ENCODE measurements around the gene GANAB. TPM values are rescaled to one million over a fixed set of nuclear protein-coding genes. Genes with fewer than 3 reads are reported as not detected.
A peak's percentile ranks its signal among the peaks of the same experiment; 100 is the strongest.
"Not testable (repeated sequence)": the region's sequence is repeated elsewhere in the genome, so short reads cannot be mapped to it uniquely, and the experiment has no call there.

The GANAB gene
- total RNA-seq, 1 donor from 2014 or later = 103 TPM

DNA sequence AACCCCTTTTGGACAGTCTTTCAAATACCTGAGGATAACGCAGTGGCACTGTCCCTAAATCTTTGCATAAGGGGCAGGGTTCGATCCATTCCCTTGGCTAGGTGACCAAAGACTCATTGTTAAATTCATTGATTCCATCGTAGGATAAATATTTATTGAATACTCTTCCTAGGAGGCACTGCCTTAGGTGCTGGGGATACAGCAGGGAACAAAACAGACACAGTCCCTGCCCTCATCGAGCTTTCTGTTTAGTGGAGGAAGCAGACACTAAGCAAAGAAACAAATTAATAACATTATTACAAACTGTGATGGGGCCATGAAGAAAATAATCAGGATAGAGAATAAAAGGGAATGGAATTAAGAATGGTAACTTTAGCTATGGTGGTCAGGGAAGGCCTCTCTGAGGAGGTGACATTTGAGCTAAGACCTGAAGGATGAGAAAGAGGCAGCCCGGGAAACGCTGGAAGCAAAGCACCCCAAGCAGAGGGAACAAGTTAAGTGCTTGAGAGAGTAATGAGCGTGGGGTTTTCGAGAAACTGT lies 25.3 kb downstream of the GANAB start:
- DNase-seq = no peak

- DNase-seq = not testable (repeated sequence)
Observed at GRCh38 chr11:62616957-62617356, 29.5 kb downstream of the GANAB start.

DNA sequence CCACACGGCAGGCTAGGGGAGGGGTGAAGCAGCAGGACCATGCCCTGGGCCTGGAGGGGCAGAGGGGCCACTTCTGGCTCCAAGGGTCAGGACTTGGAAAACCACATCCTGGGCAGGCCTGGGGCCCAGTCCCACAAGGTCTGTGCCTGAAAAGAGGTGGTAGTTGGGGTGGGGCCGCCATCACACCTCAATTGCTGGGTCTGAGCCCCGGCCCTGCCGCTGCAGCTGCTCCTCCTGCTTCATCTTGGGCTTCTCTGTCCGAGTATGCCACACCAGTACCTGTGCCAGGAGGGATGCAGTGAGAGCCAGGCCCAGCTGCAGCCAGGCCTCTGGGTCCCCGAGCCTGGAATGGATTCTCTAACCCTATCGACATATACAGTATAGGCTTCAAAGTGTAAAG lies 30.9 kb downstream of the GANAB start:
- no peak for DNase-seq

DNA sequence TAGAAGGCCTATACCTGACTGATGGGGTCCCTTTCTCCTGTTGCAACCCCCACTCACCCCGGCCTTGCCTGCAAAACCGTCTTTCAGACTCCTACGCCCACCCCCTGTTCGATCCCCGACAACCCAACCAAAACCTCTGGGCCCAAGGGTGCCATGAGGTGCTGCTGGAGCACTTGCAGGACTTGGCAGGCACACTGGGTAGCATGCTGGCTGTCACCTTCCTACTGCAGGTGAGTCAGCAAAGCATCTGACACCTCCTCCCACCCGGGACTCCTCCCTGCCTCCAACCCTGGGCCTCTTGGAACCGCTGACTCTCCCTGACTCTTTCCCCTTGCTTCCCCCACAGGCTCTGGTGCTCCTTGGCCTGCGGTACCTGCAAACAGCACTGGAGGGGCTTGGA lies 32.1 kb downstream of the GANAB start:
- DNase-seq = no peak

DNA sequence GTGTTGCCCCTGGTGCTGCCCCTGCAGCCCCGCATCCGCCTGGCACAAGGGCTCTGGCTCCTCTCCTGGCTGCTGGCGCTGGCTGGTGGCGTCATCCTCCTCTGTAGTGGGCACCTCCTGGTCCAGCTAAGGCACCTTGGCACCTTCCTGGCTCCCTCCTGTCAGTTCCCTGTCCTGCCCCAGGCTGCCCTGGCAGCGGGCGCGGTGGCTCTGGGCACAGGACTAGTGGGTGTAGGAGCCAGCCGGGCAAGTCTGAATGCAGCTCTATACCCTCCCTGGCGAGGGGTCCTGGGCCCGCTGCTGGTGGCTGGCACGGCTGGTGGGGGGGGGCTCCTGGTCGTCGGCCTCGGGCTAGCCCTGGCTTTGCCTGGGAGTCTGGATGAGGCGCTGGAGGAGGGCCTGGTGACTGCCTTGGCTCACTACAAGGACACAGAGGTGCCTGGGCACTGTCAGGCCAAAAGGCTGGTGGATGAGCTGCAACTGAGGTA lies 33.1 kb downstream of the GANAB start:
- no peak for DNase-seq

DNA sequence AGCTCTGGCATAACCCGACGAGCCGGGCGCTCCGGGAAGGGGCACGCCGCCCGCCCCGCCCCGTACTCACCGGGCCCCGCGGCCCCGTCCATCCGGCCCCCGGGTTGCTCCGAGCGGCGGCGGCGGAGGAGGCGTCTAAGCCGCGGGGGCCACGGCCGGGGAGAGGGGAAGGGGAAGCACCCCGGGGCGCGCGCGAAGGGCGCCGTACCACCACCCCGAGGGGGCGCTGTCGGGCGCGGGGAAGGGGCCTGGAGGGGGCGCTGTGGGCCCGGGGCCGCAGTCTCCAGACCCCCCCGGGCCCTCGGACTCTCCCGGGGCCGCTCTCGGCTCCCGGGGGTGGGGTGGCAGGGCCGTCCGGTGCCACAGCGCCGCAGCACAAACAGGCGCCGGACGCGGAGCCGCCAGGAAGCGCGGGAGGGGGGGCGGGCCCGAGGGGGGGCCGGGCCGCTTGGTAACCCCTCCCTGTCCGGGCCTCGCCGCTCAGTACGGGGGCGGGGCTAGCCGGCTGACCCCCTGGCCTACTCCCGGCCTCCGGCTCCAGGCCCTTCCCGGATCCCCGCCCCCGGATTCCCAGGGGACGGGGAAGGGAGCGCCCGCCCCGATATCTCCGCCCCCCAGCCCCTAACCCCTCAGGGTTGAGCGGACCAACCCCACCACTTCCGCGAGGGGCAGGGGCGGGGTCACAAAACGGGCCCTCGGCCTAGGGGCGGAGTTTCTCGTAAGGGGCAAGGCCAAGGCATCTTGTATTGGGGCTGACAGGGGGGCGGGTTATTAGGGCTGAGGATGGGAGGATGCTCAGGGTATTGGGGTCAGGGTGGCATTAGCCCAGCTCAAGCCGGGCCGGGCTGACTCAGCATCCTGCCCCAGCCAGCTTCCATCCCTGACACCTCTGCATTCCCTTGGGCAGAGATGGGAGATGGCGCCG lies 33.8 kb downstream of the GANAB start, which contains the start of the genes EML3 and ROM1:
Gene EML3, minus strand, starts transcription at position 410 of the 925 bp plus-strand sequence. Its CDS starts 318 bp downstream, at position 92.
Gene ROM1, plus strand, starts transcription at position 892 of the 925 bp plus-strand sequence. Its CDS starts 25 bp downstream, at position 917.
- peak; percentile 81 for DNase-seq

DNA sequence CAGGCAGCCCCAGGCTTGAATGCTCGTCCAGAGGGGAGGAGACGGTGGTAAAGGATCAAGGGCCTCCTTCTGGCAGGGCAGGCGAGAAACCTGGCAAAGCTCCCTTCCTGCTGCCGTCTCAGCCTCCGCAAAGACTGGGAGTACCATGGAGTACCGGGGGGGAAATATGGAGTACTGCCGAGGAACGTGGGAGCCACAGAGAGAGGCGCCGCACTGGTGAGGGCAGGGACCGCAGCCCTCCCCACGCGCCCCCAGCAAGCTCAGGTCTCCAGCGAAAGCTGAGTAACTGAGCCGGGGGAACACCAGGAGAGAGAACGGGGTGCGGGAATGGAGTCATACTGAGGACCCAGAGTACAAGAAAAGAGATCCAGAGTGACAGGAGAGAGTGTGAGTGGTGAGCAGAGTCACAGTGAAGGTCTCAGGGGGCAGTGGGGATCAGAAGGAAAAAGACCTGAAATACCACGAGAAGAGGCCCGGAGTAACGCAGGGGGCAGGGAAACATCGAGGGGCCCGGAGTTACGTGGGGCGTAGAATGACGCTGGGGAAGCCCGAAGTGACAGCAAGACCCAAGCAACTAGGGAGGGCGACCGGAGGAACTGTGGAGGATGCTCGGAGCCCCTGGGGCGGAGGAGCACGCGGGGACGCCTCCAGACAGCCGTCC lies 34.6 kb downstream of the GANAB start:
- peak; percentile 26 for DNase-seq

GRCh38 chr11:62610814-62611704 lies 35.4 kb downstream of the GANAB start:
- no peak for DNase-seq

GRCh38 chr11:62610403-62610802 lies 36.0 kb downstream of the GANAB start:
- DNase-seq = no peak

DNA sequence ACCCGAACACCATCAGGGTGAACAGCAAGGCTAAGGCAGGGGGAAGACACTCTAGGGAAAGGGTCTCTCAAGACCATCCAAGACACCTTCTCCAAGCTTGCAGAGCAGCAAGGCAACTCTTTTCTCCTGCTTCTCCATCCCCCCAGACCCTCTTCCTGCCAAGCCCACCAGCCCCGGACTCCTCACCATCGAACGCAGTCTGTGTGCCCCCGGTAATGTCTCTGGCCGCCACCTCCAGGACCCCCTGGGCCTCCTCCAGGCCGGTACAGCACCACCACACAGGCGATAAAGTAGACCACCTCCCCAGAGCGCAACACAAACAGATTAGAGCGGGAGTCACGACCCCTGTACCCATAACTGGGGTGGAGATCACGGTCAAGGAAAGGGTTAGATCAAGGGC lies 37.6 kb downstream of the GANAB start:
- no peak for DNase-seq

- no peak for DNase-seq
Observed at GRCh38 chr11:62607714-62608113, 38.7 kb downstream of the GANAB start.

DNA sequence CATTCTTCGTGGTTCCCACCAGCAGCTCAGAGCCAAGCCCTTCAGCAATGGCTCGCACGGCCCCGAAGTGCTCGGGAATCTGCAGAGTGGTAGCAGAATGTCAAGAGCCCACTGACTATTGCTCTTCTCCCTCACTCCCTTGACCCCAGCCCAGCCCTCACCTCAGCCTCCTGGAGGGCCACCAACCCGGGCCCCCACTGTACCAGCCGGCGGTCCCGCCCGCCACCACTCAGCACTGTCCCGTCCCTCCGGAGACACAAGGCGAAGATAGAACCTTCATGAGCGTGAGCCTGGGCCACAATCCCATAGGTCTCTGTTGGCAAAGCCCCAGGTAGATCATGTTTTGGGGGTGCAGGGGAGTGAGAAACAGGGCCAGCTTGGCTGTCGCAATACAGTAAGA lies 40.5 kb downstream of the GANAB start:
- DNase-seq = no peak

GRCh38 chr11:62605467-62605866 lies 40.9 kb downstream of the GANAB start:
- no peak for DNase-seq

DNA sequence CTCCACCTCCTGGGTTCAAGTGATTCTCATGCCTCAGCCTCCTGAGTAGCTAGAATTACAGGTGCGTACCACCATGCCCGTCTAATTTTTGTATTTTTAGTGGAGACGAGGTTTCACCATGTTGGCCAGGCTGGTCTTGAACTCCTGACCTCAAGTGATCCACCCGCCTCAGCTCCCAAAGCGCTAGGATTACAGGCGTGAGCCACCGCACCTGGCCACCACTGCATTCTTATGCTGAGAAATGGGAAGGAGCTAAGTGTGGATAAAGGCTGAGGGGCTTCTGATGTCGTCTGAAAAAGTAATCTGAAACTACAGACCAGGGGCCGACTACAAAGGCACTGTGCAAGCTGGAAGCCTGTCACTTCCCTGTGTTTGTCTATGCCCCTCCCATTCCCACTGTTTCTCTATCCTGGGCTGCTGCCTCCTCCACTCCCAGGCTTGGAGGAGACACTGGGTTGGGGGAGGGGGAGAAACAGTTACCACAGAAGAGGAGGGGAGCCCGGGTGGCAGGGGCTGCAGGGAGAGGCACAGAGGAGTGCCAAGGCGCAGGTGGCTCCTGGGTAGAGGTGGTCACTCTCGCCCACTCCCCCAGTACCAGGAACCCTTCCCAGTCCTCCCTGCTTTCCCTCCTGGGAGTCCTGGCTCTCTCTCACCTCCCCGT lies 41.8 kb downstream of the GANAB start:
- DNase-seq = no peak

- no peak for DNase-seq
Observed at GRCh38 chr11:62603776-62604299, 42.6 kb downstream of the GANAB start.

- peak; percentile 28 for DNase-seq
Observed at GRCh38 chr11:62603072-62603408, 43.4 kb downstream of the GANAB start.

- DNase-seq = peak; percentile 57
Observed at GRCh38 chr11:62602141-62603071, 44.0 kb downstream of the GANAB start.

GRCh38 chr11:62601372-62602140 lies 44.9 kb downstream of the GANAB start, which contains the start of gene MTA2:
Gene MTA2, minus strand, starts transcription at chr11:62601865. Its CDS starts 415 bp downstream, at chr11:62601450.
- DNase-seq = peak; percentile 99

DNA sequence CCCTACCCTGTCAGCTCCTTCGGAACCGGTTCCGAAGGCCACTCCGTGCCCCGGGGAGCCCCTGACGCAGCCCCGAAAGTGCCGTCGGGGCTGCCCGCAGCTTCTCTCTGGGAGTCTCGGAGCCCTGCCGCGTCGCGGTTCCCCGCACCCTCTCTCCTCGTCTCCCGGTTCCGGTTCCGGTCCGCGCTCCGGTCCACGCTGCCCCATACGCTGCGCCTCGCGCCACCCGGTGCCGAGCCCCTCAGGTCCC lies 45.4 kb downstream of the GANAB start:
- no peak for DNase-seq
